ENCODE data around the gene UBE2I.

UBE2I gene

DNA sequence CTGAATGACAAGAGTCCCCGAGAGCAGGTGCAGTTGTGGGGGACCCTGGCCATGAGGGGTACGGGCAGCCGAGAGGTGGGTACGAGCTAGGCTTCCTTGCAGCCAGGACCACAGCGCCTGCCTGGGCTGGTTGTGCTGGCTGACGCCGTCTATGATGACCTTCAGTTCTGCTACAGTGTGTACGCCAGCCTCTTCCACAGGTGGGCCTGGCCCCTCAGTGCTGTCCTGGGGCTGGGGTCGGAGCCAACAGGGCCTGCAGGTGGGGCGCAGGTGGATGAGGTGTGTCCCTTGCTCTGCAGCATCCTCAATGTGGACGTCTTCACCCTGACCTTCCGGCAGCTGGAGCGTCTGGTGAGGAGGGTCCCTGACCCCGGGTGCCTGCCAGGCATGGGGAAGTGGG, 35.1 kb downstream of the UBE2I start:
- no peak for DNase-seq

DNA sequence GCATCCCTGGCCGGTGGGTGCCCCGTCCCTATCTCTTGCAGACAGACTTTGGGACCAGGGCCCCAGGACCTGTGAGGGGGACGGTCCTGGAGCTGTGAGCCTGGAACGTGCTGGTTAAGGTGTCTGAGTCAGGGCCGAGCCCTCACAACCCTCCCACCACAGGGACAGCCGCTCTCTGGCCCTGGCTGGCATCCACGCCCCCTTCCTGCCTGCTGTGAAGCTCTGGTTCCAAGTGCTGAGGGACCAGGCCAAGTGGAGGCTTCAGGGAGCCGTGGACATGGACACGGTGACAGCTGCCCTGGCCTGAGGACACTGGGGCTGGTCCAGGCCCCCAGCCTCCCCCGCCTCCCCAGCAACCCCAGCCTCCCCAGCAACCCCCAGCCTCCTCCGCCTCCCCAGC, 35.7 kb downstream of the UBE2I start:
- DNase-seq, result no peak

- no peak for DNase-seq
These were observed 36.4 kb downstream of the UBE2I start for GRCh38 chr16:1345651-1346421.

DNA sequence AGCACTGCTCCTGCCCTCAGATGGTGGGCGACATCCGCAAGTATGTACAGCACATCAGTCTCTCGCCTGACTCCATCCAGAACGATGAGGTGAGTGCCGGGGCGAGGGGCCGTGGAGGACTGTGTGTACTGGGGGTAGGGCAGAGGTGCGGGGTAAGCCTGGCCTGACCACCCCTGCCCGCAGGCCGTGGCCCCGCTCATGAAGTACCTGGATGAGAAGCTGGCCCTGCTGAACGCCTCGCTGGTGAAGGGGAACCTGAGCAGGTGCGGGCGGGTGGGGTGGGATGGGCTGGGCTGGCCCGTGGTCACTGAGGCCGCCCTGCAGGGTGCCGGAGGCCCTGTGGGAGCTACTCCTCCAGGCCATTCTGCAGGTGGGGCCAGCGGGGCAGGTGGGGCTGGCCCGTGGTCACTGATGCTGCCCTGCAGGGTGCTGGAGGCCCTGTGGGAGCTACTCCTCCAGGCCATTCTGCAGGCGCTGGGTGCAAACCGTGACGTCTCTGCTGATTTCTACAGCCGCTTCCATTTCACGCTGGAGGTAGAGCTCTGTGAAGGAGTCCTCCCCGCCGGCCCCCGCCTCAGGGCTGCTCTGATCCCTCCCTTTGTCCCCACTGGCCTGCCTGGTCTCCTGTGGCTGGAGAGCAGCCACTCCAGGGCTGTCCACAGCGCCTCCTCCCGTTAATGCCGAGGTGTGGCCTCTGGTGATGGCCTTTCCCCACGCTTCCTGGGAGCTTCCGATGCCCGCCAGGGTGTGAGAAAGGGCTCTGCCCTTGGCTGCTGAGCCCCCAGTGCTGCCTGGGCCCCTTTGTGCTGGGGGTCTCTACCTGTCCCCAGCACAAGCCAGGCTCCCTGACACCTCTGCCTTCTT, 37.2 kb downstream of the UBE2I start:
- DNase-seq, result no peak

DNA sequence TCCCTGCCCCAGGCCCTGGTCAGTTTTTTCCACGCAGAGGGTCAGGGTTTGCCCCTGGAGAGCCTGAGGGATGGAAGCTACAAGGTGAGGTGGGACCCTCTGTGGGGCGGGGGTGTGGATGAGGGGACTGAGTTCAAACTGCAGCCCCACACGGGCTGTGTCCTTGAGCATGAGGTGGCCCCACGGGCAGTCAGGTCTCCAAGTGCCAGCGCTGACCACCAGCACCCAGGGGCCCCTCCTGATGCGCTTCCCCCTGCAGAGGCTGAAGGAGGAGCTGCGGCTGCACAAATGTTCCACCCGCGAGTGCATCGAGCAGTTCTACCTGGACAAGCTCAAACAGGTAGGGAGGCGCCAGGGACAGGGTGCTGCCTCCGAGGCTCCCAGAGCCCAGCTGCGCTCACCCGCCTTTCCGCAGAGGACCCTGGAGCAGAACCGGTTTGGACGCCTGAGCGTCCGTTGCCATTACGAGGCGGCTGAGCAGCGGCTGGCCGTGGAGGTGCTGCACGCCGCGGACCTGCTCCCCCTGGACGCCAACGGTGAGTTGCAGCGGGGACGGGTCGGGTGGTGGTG, 37.9 kb downstream of the UBE2I start:
- no peak for DNase-seq

DNA sequence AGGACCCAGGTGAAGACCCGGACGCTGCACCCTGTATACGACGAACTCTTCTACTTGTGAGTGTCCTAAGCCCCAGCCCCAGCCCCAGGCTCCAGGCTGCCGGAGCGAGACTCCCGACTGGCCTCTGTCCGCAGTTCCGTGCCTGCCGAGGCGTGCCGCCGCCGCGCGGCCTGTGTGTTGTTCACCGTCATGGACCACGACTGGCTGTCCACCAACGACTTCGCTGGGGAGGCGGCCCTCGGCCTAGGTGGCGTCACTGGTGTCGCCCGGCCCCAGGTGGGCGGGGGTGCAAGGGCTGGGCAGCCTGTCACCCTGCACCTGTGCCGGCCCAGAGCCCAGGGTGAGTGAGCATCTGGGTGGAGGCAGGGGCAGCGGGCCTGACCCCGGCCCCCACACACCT, 38.5 kb downstream of the UBE2I start:
- no peak for DNase-seq

DNA sequence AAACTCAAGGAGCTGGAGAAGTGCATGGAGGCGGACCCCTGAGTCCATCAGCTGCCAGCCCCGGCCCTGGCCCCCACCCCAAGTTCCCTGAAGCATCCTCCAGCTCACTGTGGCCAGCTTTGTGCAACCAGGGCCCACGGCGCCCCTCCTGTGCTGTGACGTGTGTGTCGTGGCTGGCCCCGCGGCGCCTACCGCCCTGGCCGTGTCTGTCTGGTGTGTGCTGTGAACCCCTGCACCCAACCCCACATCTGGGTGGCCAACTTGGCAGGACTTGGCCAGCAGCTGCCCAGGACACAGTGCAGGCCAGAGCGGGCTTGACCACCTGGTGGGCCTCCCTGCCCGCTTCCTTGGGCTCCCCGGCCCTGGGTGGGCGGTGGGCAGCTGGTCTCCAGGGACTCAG, 39.0 kb downstream of the UBE2I start:
- DNase-seq, result no peak

- no peak for DNase-seq
These were observed 39.5 kb downstream of the UBE2I start for GRCh38 chr16:1348926-1349325.

- no peak for DNase-seq
These were observed 39.9 kb downstream of the UBE2I start for GRCh38 chr16:1349351-1349750.

DNA sequence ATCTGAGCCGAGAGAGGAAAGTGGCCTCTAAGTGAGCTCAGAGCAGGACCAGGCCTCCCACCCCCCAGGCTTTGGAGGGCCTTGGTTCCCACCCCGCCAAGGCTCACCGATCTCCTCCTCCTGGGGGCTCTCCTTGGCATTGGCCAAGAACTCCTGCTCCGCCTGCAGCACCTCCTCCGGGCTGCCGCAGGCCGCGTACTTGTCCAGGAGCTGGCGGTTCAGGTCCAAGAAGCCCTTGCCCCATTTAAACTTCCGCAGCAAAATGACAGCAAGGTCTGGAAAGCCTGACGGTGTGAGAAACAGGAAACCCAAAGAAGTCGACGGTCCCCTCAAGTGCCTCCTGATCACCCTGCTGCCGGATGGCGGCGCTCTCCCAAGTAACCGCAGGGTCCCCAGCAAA, 40.5 kb downstream of the UBE2I start:
- no peak for DNase-seq

- no peak for DNase-seq
These were observed 41.3 kb downstream of the UBE2I start for GRCh38 chr16:1350691-1351090.

DNA sequence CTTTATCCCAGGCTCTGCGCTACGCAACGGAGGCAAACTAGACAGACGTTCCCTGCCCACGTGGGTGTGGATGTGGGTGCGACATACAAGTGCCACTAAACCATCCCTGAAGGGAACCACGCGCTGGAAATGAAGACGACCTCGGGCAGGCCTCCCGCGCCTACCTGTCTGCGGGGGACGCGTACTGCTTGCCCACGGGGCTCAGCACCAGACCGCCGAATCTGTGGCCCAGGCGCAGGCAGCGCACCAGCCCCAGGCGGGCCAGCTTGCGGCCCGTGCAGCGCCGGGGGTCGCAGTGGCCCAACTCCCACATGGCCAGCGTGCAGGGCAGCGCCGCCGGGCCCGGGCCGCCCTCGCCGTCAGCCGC, 41.8 kb downstream of the UBE2I start:
- DNase-seq, result no peak

GRCh38 chr16:1351582-1352362, 42.3 kb downstream of the UBE2I start, which contains the start of the genes GNPTG and TSR3:
GNPTG (plus strand) TSS chr16:1351931; CDS start chr16:1351966, 35 bp downstream.
TSR3 (minus strand) TSS chr16:1351878; CDS start chr16:1351804, 74 bp downstream.
- peak; percentile 25 for DNase-seq

GRCh38 chr16:1354815-1355540, 45.5 kb downstream of the UBE2I start:
- no peak for DNase-seq

GRCh38 chr16:1355591-1355990, 46.2 kb downstream of the UBE2I start:
- no peak for DNase-seq

DNA sequence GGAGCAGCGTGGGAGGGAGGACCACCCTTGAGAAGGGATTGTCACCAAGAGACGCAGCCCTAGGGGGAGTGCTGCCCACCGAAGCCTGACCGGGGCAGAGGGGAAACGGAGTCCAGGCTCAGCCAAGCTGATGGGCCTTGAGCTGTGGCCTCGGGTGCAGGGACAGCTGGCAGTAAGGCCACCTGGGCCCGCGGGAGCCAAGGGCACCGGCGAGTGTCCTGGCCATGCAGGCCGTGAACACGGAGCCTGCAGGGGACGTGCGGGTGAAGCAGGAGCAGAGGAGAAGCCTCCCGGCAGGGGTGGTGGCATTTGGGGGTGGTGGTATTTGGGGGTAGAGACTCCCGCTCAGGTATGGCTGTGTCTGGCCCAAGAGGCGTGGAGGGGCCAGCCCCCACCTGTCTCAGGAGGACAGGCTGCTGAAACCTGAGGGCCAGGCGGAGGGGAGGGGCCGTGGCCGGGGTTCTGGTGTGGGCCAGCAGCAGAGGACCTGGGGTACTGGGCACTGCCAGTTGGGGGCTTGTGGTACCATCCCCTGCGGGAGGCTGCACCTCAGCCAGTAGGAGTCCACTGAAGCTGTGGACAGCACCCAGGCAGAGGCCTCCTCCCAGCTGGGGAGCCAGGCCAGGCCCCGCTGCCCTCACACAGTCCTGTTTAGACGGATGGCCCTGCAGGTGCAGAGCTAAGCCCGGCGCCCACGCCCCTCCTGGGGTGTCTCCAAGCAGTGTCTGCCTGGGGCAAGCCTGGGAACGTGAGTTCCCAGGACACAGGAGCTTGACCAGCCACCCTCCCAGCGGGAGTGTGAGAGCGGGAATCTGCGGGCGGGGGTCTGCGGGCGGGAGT, 46.8 kb downstream of the UBE2I start:
- no peak for DNase-seq

- DNase-seq, result no peak
These were observed 48.6 kb downstream of the UBE2I start for GRCh38 chr16:1357906-1358566.

GRCh38 chr16:1361685-1362360, 52.4 kb downstream of the UBE2I start:
- no peak for DNase-seq

GRCh38 chr16:1362807-1363206, 53.4 kb downstream of the UBE2I start:
- DNase-seq, result no peak

DNA sequence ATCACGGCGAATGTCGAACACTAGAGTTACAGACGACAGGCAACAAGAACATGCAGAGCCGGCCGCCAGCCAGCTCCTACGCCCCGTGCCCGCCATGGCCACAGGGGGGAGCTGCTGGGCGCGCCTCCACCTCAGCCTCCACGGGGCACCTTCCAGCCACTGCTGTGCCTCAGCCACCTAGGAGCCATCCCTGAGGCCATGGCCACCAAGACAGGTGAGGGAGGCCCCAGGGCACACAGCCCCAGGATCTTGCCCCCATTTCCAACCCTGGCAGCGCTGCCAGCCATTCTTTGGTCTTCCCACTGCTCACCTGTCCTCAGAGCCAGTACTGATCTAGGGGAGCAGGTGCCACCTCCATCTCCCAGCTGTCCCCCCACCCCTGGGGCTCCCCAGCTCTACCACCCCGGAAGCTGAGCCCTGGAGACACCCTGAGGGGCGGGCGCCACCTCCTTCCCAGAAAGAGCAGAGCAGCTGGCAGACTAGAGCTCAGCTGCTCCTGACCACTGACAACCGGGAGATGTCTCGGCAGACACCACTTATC, 54.1 kb downstream of the UBE2I start:
- no peak for DNase-seq
